AG10803 (cell line): Measurements from ENCODE around the gene HNRNPM.
"Not testable (repeated sequence)": the region's sequence is repeated elsewhere in the genome, so short reads cannot be mapped to it uniquely, and the experiment has no call there.

Experiments used
- DNase-seq: peaks from one replicate; pipeline ENCODE4 v3.0.0; 2010; ENCODE audit warnings: low read depth
- H3K4me3 ChIP-seq: 2 replicates; pipeline ENCODE4 v1.5.1; 2011; ENCODE audit warnings: mild to moderate bottlenecking, low read length, control low read depth
- CTCF ChIP-seq: conservative IDR thresholded peaks from 2 replicates; pipeline ENCODE4 v1.5.1; 2011; ENCODE audit warnings: mild to moderate bottlenecking, low read length, control low read depth, inconsistent platforms

Gene HNRNPM

GRCh38 chr19:8513687-8514504 is 69.1 kb downstream of the HNRNPM start, which contains the start of gene ZNF414:
Gene ZNF414, minus strand, starts transcription at chr19:8514167. Its CDS starts 121 bp downstream, at chr19:8514046.
- no peak for TF ChIP-seq CTCF
- DNase-seq: peak; percentile 97
- peak within 1 kb of the TSS; percentile 68 for H3K4me3 ChIP-seq

GRCh38 chr19:8514505-8515009 is 69.8 kb downstream of the HNRNPM start:
- DNase-seq: not testable (repeated sequence)
- H3K4me3 ChIP-seq: peak overlapping the region; percentile 68

- H3K4me3 ChIP-seq: no peak overlapping the region
- TF ChIP-seq CTCF: no peak
- no peak for DNase-seq
Measured at GRCh38 chr19:8515317-8515716, 70.5 kb downstream of the HNRNPM start.

- TF ChIP-seq CTCF: no peak
Measured at GRCh38 chr19:8517551-8518442, 73.0 kb downstream of the HNRNPM start.

GRCh38 chr19:8518536-8518935 is 73.8 kb downstream of the HNRNPM start:
- no peak for DNase-seq
- no peak for TF ChIP-seq CTCF
- H3K4me3 ChIP-seq: no peak overlapping the region

More at GRCh38 chr19:8517551-8518442, 73.0 kb downstream of the HNRNPM start:
- H3K4me3 ChIP-seq: no peak overlapping the region
- DNase-seq: peak; percentile 84

GRCh38 chr19:8519388-8519787 is 74.6 kb downstream of the HNRNPM start:
- no peak for DNase-seq
- no peak for TF ChIP-seq CTCF

GRCh38 chr19:8525401-8525684 is 80.6 kb downstream of the HNRNPM start:
- peak overlapping the region; percentile 67 for H3K4me3 ChIP-seq
- DNase-seq: no peak
- TF ChIP-seq CTCF: peak; percentile 39

More at GRCh38 chr19:8519388-8519787, 74.6 kb downstream of the HNRNPM start:
- H3K4me3 ChIP-seq: no peak overlapping the region
